Activated CD8-positive, alpha-beta memory T cell treated with anti-CD3 and anti-CD28 coated beads for 24 hours (primary cell): ENCODE data around the gene TNS2.

Source experiments
- DNase-seq: peaks from one replicate; pipeline ENCODE4 v3.0.0-alpha.2; 2020

The TNS2 gene

DNA sequence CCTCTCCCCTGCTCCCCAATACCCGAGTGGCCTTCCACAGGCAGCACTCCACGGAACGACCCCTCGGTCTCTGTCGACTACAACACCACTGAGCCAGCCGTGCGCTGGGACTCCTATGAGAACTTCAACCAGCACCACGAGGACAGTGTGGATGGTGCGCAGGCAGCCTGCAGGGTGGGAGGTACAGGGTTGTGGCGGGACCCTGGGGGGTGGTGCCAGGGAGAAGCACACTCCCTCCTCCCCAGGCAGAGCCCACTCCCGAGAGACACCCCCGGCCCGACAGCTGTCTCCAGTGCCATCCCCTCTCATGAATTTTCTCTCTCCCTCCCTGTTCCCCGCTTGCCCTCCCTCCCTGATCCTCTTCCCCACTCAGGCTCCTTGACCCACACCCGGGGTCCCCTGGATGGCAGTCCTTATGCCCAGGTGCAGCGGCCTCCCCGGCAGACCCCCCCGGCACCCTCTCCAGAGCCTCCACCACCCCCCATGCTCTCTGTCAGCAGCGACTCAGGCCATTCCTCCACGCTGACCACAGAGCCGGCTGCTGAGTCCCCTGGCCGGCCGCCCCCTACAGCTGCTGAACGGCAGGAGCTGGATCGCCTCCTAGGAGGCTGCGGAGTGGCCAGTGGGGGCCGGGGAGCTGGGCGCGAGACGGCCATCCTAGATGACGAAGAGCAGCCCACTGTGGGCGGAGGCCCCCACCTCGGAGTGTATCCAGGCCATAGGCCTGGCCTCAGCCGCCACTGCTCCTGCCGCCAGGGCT, 9.0 kb downstream of the TNS2 start:
- DNase-seq = no peak

DNA sequence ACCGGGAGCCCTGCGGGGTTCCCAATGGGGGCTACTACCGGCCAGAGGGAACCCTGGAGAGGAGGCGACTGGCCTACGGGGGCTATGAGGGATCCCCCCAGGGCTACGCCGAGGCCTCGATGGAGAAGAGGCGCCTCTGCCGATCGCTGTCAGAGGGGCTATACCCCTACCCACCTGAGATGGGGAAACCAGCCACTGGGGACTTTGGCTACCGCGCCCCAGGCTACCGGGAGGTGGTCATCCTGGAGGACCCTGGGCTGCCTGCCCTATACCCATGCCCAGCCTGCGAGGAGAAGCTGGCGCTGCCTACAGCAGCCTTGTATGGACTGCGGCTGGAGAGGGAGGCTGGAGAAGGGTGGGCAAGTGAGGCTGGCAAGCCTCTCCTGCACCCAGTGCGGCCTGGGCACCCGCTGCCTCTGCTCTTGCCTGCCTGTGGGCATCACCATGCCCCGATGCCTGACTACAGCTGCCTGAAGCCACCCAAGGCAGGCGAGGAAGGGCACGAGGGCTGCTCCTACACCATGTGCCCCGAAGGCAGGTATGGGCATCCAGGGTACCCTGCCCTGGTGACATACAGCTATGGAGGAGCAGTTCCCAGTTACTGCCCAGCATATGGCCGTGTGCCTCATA, 9.7 kb downstream of the TNS2 start:
- no peak for DNase-seq

DNA sequence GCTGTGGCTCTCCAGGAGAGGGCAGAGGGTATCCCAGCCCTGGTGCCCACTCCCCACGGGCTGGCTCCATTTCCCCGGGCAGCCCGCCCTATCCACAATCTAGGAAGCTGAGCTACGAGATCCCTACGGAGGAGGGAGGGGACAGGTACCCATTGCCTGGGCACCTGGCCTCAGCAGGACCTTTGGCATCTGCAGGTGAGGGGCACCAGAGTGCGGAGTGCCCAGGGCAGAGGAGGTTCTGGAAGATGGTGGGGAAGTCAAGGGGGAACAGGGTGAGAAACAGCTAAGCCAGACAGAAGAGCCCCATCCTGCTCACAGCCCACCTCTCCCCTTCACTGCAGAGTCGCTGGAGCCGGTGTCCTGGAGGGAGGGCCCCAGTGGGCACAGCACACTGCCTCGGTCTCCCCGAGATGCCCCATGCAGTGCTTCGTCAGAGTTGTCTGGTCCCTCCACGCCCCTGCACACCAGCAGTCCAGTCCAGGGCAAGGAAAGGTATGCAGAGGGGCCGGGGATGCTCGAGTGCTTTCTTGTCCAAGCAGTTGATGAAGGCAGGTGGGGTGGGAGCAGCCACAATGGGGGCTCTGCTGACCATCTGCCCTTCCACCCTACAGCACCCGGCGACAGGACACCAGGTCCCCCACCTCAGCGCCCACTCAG, 10.3 kb downstream of the TNS2 start:
- no peak for DNase-seq

DNA sequence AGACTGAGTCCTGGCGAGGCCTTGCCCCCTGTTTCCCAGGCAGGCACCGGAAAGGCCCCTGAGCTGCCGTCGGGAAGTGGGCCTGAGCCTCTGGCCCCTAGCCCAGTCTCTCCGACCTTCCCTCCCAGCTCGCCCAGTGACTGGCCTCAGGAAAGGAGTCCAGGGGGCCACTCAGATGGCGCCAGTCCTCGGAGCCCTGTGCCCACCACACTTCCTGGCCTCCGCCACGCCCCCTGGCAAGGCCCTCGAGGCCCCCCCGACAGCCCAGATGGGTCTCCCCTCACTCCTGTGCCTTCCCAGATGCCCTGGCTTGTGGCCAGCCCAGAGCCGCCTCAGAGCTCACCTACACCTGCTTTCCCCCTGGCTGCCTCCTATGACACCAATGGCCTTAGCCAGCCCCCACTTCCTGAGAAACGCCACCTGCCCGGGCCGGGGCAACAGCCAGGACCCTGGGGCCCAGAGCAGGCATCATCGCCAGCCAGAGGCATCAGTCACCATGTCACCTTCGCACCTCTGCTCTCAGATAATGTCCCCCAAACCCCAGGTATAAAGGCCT, 10.9 kb downstream of the TNS2 start:
- no peak for DNase-seq

DNA sequence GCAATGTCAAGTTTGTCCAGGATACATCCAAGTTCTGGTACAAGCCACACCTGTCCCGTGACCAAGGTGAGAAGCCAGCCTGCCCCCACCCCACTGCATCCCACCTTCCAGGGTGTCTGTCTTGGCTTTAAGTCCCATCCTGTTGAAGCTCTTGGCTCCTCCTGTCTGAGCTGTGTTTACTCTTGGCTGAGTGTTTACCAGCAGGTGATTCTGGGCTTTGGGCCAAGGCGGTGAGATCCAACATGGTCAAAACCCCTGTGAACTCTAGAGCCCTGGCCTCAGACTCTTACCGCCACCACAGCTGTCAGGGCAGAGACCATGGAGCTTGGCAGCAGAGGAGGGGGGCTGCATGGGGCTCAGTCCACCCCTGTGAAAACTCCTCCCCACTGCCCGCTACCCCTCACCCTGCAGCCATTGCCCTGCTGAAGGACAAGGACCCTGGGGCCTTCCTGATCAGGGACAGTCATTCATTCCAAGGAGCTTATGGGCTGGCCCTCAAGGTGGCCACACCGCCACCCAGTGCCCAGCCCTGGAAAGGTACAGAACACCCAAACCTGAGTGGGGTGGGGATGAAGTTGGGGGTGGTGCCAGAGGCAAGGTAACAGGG, 11.6 kb downstream of the TNS2 start:
- DNase-seq = no peak

DNA sequence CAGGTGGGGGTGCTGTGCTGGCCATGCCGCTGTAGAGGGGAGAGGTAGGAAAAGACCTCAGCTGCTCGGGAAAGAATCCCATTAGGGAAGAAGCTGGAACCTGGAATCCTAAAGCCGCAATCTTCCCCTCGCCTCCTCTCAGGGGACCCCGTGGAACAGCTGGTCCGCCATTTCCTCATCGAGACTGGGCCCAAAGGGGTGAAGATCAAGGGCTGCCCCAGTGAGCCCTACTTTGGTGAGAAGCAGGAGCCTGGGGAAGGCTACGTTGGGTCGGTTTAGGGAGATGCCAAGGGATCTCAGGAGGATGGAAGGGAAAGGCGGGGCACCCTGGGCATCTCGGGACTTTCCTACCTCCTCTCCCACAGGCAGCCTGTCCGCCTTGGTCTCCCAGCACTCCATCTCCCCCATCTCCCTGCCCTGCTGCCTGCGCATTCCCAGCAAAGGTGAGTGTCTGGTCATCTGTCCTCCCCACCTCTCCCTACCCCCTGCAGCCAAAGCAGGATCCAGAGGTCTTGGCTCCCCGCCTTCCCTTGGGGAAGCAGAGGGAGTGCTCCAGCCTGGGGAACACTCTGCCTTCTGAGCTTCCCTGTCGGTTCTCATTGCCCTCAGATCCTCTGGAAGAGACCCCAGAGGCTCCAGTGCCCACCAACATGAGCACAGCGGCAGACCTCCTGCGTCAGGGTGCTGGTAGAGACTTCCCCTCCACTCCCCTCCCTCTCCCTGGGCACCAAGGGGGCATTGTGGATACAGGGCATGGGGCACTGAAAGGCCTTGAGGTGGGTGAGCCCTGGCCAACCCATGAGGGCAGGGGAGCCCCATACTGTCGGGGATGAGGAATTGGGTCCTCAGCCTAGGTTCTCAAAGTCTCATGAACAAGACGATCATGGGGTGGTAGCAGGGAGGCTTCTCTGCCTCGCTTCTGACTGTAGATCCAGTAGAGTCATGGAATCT, 12.4 kb downstream of the TNS2 start:
- no peak for DNase-seq

DNA sequence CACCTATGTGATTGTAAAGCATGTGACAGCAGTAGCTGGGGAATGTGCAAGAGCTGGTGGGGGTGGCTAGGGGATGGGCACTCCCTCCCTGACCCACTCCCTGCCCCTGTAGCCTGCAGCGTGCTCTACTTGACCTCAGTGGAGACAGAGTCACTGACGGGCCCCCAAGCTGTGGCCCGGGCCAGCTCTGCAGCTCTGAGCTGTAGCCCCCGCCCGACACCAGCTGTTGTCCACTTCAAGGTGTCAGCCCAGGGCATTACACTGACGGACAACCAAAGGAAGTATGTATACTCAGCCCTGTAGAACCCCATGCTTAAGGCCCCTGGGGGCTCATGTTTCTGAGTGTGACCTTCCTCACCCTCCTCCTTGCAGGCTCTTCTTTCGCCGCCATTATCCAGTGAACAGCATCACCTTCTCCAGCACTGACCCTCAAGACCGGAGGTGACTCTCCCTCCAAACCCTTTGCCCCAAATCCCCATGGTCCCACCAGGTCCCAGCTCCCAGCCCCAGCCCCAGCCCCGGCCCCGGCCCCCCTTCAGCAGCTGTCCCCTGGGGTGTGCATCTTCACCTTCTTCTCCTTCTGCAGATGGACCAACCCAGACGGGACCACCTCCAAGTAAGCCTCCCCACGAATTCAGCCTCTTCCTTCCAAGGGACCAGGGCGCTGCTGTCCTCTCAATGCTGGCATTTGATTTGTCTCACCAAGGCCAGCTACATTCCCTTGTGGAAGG, 13.3 kb downstream of the TNS2 start:
- no peak for DNase-seq

DNA sequence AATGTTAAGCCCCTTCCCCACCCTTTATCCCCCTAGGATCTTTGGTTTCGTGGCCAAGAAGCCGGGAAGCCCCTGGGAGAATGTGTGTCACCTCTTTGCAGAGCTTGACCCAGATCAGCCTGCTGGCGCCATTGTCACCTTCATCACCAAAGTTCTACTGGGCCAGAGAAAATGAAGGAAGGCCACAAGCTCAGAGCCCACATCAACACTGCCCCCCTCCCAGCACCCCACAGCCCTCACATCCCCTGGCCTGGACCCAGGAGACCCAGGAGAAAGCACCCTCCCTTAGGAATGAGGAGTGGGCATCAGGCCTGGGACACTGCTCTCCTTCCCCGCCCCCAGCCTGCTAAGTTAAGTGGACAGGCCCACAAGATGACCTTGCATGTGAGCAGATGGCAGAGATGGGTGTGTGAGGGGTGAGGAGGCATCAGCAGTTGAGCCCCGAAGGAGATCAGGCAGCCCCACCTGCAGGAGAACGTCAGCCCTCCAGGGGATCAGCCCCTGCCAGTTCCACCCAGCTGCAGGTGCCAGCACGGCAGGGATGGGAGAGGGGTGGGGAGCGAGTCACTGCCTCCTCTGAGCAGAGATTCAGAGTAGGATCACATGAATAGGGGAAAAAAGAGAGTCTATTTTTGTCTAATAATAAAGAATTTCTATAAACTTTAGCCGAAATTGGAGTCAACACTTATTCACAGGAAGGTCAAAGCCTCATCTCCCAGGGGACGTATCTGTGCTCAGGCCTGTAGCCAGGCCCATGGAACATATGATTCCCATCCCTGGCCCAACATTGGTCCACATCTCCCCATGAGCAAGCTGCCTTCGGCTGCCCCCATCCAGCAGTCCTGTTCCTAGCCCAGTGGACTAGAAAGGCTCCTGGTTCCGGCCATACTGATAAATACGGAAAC, 14.1 kb downstream of the TNS2 start:
- DNase-seq = no peak

DNA sequence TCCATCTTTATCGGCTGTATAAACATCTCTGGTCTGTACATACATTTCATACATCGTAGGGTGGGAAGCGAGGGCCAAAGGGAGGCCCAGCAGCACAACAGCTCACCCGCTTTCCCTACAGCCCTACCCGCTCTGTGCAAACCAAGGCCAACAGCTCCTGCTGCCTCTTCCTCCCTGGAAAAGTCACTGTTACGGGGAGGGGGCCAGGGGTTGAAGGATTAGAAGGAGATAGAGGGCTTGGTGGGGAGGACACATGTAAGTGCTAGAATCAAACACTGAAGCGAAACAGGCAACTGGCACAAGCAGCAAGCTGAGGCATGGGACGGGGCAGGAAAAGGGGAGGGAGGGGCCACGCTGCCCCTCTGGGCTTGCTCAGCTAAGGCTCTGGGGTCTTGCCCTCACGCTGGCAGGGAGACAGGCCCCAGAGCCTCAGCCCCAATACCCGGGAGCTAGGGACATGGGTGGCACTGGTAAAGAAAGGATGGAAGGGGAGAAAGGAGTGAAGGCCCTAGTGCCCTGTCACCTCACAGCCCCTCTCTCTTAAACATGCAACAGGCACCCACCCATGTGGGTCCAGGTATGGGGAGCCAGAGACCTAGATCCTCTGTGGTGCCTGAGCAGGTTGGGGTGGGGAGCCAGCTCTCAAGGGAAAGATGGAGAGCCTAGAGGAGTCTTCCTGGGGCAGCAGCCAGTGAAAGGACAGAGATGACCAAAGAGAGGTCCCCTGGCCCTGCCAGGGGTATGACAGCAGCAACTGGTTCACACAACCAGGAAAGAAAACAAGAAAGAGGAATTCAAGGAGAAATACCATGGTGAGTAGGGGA, 15.0 kb downstream of the TNS2 start:
- no peak for DNase-seq

DNA sequence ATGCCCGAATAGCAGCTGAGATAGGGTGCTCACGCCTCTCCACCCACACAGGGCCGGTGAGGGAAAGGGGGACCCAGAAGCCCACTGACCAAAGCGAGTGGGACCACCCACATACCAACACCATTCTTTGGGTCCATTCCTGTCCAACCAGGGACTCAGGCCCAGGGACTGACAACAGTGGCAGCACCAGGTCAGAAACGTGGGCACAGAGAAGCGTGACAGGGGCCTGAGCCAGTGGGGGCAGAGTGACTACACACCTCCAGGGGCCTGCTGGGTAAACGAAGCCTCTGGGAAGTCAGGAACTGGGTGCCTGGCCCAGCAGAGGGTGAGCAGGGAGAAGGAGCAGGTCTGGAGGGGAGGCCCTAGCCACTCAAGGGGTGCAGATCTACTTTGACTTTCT, 15.6 kb downstream of the TNS2 start:
- no peak for DNase-seq

DNA sequence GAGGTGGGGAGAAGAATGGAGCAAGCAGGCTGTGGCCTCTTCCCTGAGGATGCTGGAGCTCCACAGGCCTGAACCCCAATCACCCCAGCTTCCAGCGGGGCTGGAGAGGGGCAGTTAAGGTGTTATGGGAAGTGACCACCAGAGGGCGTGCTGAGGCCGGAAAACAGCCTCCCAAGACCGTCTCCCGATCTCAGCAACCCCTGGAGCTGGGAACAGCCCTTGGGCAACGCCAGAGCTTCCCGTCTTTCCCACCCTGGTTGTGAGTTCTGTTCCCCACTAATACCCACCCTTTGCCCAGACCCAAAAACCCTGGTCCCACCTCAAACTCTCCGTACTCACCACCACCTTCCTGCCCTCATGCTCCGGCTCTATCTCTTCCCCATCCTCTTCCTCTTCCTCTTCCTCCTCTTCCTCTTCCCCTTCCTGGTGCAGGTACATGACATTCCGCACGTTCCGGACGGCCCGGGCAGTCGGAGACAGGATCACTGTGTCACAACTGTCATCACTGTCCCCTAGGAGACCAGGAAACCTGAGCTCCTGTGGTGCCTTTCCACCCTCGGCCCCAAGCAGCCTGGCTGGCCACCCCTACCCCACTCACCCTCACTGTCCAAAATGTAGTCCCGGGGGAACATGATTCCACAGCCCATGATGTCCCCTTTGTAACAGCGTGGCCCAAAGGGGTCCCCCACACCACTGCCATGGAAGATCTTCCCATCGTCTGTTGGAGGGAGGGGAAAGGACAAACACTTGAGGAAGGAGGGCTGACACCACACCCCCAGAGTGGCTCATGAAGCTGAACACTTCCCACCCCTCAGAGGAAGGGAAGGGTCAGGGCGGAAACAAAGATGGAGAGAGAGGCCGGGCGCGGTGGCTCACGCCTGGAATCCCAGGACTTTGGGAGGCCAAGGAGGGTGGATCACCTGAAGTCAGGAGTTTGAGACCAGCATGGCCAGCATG, 16.4 kb downstream of the TNS2 start:
- peak; percentile 88 for DNase-seq

DNA sequence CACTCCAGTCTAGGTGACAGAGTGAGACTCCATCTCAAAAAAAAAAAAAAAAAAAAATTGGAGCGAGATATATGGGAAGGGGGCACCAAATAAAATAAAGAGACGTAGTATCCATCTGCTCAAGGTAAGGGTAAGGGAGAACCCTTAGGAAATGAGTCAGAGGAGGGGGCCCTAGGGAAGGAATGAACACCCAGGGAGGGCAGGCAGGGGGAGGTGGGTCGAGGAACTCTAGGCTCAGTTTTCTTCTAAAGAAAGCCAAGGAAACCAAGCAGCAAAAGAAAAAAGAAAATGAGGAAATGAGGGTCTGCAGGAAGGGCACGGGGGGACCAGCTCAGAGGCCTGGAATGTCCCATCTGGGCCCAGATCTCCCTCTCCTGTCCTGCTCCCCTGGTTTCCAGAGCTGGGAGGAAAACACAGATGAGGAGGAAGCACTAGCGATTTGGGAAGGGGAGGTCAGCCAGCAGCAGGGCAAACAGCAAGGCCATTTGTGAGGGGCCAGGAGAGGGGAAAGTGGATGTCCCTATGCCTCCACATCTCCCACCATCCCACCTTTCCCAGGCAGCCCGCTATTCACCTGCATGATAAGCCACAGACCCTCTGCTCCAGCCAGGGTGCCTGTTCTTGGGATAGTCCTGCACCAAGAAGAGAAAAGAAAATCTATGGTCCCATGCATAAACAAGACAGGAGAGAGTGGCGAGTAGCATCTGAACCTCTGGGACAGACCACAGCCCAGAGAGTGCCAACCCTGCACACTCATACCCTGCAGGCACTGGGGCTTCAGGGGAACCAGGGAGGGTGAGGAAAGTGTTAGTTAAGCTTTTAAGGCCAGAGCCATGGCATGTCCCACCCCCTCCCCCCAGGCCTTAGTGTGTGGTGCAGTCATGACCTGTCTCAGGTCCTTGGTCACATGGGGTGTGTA, 17.5 kb downstream of the TNS2 start:
- DNase-seq = no peak

DNA sequence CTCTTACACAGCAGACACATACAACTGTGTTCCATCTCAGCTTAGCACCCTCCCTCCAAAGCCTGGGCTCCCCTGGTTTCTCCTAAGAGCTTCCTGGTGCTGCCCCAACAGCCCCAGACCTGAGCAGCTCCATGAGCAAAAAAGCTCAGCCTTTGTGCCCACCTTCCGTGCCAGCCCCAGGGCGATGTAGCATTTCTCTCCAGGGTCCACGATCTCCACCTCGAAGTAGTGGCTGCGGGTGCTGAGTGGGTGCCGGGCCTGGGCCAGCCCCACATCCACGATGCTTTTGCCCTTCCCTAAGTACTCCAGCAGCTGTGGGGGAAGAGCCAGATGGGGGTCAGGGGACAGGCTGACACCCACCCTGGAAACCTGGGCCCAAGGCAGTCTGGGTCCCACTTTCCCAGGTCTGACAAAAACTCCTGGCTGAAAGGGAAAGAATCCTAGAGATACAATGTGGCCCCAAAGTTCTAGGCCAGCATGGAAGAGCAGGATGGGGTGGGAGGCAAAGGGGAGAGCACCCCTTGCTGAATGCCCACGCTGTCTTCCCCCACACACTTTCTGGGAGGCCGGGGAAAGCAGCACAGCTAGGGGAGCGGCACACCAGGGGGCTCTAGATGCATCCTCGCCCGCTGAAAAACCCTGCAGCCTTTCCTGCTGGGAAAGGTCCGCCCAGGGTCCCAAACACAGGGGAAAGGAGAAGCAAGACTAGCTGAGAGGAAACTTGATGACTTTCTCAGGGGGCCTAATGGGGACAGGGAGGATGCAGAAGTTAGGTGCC, 18.3 kb downstream of the TNS2 start:
- no peak for DNase-seq

DNA sequence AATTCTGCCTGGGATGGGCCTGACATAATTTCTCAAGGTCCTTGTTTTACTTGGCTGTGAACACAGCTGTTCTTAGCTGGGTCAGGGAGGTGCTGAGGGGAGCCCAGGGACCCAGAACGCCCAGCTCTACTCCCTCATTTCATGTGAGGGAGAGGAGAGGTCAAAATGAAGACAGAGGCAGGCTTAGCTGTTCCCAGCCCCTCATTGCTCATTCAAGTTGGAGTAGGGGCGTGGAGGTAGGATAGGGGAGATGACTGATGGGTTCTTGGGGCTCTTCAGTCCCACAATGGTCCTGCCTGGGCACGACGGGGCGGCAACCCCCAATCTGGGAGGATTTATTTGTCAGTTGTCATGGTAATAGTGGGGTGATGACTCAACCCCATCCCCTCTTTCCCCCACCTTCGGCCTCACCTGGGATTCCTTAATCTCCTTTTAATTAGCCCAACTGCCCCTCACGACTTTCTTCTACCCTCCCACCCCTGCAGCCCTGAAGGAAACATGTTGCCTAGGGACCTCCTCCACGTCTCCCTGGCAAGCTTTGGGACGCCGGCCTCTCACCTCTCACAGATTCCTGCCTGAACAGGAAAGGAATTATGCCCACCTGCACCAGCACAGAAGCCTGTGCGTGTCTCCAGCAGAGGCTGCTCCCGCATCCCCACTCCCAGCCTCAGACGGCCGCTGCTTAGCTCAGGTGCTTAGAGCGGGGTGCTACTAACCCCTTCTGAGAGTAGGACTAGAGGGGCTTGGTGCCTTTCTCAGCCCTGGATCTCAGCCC, 19.1 kb downstream of the TNS2 start:
- DNase-seq = no peak

DNA sequence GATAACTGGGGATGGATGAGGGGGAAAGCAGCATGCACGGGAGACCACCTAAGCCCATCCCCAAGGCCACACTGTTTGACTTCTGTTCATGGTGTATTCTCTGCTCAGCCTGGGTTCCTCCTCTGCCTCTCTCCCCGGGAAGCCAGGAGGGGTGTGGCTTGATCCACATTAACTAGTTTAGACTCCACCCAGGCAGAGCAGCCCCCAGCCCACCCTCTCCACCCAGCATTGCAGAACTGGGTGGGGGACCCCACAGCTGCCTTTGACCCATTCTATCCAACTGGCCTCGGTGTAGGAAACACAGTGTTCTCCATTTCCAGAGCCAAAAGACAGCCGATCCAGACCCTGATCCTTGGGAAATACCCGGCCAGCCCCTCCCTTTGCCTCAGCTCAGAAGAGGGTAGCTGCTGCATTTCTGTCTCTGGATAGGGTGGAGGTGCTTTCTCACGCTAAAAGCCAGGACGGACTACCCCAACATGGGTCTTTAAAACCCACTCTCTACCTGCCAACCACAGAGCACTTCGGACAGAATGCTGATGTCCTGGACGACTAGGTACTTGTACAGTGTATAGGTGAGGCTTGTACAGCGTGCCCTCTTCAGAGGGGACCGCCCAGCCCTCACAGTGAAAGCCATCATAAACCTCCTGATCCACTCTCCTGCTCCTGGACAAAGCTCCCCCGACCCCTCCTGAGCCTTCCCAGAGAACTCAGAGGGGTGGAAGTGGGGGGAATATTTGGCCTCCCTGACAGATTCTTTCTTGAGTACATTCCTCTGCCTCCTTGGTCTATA, 20.0 kb downstream of the TNS2 start:
- no peak for DNase-seq
